GM19240 (cell line): ENCODE data around the gene TUBGCP6.

Experiments
- DNase-seq: peaks from one replicate; pipeline ENCODE4 v3.0.0; 2011; ENCODE audit warnings: low spot score; ENCODE audit not compliant: insufficient read length

The TUBGCP6 gene, protein sequence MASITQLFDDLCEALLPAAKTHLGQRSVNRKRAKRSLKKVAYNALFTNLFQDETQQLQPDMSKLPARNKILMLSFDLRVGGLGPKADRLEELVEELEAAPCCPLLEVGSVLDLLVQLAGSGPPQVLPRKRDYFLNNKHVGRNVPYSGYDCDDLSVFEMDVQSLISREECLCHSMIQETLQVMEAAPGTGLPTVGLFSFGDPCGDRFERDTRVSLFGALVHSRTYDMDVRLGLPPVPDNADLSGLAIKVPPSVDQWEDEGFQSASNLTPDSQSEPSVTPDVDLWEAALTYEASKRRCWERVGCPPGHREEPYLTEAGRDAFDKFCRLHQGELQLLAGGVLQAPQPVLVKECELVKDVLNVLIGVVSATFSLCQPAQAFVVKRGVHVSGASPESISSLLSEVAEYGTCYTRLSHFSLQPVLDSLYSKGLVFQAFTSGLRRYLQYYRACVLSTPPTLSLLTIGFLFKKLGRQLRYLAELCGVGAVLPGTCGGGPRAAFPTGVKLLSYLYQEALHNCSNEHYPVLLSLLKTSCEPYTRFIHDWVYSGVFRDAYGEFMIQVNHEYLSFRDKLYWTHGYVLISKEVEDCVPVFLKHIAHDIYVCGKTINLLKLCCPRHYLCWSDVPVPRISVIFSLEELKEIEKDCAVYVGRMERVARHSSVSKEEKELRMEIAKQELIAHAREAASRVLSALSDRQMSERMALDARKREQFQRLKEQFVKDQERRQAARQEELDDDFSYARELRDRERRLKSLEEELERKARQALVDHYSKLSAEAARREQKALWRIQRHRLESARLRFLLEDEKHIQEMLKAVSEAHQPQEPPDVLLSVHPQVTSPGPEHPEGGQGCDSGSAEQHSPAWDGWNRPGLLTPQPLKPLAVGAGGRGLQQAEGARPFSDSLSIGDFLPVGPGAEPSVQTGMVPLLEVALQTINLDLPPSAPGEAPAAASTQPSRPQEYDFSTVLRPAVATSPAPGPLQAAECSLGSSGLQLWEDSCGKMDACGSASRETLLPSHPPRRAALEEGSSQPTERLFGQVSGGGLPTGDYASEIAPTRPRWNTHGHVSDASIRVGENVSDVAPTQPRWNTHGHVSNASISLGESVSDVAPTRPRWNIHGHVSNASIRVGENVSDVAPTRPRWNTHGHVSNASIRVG (N-terminal part only)

DNA sequence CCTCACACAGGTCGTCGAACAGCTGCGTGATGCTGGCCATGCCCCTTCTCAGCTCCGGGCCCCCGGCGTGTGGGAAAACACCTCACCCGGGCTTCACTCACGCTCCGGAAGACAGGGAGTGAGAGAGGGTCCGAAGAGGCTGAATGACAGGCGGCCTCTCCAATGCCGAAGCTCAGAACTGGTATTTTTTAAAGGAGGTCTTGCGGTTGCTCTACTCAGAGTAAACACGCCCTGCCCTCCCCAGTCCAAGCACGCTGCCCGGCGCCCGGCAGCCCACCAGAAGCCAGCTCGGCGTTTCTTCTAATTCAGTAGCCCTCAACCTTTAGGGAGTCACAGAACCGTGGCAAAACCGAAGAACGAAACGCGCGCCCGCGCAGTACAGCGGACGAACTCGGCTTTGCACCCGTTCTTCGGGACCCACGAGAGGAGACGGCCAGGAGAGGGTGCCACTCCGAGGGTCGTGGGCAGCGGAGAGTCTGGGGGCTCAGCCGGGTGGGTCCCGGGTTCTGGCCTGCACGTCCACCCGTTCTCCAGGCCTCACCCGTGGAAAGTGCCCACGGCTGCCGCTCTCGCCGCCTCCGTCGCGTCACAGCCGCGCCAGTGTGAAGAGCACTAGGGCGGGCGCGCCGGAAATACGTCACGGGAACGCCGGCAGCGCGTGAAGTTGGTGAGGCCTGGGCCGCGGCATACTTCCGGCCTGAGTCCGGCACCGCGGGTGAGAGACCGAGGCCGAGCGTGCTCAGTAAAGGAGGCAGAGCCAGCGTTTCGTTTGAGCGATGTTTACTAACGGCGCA lies at the start of gene TUBGCP6:
TSS of gene TUBGCP6 (minus strand) at position 604 of the 794 bp plus-strand sequence. CDS start at position 40, 564 bp downstream.
- peak; percentile 91 for DNase-seq

DNA sequence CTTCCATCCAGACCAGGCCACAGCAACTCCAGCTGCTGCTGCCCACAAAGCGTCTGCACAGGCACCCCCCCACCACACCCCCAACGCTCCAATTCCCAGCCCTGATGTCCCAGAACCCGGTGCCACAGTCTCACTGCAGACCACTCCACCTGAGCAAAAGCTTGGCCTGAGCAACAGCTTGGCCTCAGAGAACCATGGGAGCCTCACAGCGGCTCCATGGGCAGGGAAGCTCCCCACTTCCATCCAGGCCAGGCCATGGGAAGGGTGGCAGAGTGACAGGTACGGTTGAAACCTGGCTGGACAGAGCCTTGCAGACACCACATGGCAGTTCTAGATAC lies 49.5 kb upstream of the TUBGCP6 start:
- DNase-seq = no peak

DNA sequence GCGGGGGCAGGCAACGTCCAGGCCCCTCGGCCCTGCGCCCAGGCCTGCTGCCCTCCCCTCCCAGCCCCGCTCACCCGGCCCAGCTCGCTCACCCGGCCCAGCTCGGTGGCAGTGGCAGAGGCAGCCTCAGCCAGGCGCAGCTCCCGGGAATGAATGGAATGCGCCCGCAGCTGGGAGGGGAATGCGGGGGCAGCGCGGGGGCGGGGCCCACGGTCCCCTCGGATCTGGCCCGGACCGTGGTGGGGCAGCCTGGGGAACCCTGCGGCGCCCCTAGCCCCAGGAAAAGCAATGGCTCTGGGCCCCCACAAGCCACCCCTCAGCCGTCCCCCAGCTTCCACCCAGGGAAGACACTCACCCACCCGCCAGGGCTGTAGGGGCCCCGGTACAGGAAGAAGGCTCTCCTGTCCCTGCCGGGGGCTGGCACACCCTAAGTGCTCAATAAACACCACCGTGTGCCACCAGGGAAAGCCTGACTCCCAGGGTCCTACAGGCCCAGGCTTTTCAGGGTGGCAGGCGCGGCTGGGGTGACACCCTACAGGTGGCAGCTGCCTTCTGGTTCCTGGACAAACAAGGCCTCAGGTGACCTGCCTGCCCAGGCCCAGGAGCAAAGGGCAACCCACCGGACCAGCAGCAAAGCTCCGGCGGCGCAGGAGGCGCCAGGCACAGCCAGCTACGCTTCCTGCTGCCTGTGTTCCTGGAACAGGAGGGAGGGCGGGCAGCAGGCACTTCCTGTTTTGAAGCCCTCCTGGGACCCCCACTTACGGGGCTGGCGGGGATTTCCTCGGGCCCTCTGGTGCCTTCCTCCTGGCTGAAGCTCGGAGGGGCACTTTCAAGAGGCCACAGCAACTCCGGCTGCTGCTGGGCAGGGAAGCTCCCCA lies 48.9 kb upstream of the TUBGCP6 start:
- DNase-seq = no peak

DNA sequence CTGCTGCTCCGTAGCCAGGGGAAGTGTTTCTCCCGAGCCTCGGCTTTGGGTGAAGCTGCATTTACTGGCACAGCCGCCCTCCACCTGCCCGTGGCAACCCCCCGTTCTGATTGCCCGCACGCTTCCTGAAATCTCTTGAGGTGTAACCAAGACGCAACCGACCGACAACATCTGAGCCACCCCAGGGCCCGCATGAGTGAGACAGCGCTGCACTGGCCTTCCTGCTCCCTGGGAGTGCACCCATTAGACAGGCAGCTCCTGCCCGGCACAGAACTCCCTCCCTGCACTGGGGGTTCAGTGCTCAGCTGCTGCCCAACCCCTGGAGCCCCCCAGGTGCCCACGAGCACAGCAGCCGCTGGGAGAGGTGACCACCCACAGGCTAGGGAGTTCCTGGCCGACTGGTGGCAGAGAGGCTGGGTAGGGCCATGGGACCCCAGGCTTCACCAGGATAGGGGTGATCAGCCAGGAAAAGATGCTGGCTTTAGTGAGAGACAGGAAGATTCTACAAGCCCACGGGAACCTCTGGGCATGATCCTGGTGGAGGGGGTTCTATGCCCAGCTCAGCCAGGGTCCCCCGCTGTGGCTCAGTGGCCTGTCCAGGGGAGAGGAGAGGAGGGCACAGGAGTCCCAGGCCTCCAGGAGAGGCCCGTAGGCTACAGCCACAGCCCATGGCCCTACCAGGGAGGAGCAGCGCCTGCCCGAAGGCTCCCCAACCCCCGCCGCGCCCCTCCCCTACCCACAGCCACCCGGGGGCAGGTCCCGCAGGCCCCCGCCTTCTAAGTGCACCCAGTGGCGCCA lies 48.0 kb upstream of the TUBGCP6 start:
- no peak for DNase-seq

DNA sequence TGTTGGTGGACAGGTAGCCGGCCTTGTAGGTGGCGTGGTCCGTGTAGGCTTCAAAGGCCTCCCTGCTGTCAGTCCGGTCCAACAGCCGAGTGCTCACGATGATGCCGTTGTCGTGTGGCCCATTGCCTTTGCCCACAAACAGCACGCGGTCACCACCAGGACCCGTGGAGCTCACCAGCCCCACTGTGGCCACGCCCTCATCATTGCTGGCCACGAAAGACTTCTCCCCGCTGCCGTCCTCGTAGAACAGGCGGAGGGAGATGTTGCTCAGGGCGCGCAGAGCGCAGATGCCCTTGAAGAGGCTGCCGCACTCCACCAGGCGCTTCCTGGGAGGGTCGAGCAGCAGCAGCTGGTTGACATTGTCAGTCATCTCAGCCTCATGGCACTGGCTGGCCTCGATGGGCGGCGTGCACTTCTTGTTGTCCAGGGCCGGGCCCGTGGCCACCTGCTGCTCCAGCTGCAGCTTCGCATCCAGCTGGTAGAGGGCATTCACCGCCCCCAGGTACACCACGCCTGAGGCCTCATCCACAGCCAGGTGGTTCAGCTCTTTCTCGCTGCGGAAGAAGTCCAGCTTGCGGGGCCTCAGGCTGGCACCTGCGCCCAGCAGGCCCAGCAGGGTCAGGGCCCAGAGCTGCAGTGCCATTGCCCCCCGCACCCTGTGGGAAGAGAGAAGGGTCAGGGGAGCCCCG lies 45.3 kb upstream of the TUBGCP6 start:
- DNase-seq = no peak

DNA sequence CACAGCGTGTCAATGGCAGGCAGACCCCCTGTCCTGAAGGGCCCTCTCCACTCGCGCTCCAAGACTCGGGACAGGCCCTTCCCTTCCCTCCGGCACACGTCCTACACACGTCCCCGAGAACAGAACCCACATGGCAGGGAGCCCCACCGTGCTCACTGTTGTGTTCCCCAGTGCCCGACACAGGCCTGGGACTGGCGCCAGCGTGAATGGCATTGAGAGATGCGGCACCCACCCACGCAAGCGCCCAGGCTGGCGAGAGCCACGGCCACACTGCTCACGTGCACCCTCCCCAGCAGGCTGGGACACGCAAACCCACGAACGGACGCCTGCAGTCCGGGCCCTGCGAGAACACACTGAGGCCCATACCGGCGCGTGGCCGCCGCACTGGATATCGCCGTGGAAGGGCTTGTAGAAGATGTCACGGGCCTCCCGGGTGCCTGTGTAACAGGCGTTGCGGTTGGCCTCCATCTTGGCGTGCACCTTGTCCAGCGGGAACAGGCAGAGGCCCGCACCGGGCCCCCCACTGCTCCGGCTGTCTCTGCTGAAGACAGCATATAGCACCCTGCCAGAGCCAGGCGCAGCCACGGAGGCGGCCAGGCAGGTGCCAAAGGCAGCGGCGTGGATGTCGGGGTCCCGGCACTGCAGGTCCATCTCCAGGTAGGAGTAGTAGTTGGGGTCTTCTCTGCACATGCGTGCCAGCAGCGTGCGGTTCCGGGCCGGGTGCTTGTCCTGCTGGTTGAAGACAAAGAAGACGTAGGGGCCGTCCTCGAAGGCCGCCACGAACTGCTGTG lies 44.5 kb upstream of the TUBGCP6 start:
- DNase-seq = no peak

DNA sequence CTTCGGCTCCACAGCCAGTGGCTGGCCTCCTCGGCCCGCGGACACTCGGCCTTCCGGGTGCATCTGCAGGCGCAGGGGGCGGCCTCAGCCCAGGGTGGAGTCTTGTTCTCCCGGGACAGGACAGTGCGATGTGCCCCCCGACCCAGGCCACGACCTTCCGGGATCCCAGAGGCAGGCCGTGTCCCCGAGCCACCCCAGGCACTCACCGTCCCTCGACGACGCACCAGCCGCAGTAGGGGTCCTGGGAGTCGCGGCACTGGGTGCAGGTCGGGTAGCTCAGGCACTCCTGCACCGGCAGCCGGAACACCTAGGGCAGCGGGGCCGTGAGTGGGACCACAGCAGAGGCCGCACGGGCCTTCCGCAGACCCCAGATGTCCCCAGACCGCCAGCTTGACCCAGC lies 42.9 kb upstream of the TUBGCP6 start:
- no peak for DNase-seq

DNA sequence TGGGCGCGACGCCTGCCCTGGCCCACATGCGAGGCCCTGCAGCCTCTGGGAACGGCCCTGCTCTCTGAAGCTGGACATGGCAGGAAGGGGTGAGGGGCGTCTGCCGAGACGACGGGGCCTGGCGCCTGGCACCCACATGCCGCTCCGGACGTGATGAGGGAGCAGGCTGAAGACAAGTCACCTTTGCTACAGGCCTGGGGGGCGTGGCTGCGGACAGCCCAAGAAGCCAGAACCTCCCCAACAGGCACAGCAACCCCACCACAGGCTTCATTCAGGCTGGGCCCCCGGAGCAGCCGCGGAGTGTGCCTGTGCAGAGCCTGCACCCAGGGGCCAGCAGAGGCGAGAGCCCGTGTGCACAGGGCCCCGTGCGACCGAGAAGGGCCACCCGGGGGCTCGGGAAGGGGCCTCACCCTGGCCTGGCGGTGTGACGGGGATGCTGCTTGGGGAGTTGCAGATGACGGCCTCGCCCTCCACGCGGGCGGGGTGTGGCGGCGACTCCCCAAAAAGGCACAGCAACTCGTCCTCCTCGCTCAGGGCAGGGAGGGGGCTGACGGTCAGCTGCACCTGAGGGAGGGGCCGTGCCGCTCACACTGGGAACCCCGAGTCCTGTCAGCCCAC lies 42.0 kb upstream of the TUBGCP6 start:
- DNase-seq = no peak

DNA sequence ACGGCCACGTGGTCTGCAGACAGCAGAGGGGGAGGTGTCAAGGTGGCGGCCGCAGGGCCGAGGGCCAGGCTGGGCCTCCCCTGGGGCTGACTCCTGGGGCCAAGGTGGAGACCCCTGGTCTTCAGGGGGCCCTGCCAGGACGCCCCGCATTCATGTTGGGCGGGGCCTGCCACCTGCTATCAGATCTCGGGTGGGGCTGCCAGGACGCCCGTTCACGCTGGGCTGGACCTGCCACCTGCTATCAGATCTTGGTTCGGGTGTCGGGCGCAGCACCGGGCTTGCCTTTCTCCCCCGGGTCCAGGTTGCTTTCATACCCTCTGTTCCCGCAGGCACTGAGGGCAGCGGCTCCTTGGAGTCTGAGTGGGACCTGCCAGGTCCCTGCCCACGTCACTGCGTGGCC lies 41.5 kb upstream of the TUBGCP6 start:
- no peak for DNase-seq

DNA sequence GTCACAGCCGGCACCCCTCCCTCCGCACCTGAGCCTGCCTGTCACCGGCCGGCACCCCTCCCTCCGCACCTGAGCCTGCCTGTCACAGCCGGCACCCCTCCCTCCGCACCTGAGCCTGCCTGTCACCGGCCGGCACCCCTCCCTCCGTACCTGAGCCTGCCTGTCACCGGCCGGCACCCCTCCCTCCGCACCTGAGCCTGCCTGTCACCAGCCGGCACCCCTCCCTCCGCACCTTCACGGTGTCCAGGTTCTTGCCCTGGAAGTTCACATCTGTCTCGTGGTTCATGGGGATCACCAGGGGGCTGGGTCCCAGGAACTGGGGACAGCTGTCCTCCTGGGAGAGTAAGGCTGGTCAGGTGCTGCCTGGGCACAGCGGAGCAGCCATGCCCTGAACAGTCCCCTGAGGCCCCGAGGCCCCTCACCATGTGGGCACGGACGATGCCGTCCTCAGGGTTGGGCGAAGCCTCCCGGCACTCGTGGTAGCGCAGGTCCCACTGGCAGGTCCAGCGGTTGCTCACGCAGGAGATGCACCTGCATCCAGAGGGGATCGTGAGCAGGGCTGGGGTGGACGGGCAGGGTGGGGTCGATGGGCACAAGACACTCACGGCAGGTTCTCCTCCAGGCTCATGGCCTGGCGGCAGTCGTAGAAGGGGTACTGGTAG lies 40.9 kb upstream of the TUBGCP6 start:
- DNase-seq = no peak

DNA sequence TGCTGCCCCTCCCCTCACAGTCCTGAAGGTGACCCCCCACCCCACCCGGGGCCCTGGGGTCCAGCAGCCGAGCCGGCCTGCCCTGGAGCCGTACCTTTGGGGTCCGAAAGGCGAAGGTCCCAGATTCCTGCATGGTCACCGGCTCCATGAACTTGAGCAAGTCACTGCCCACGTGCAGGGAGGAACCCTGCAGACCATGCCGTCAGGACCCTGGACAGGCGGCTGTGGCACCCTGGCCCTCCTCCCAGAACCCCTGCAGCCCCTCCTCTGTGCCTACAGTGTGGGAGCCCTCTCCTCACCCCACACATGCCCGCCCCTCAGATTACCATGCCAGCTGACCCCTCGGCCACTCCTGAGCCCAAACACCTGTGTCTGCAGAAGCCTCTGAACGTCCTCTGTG lies 39.7 kb upstream of the TUBGCP6 start:
- DNase-seq = no peak

DNA sequence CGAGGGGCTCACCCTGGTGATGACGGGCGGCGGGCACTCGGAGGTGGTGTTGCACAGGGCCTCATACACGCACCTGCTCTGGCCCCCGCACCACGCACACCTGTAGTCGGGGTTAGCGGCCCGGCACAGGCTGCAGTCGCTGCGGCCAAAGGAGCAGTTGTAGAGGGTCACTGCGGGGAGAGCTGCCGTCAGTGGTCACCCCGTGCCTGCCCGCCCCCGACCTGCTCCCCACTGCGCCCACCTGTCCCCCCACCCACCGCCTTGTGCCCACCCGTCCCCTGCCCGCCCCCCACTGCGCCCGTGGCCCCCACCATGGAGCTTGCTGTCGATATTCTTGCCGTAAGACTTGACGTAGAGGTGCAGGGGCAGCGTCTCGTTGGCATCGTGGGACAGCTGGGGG lies 39.0 kb upstream of the TUBGCP6 start:
- DNase-seq = no peak

DNA sequence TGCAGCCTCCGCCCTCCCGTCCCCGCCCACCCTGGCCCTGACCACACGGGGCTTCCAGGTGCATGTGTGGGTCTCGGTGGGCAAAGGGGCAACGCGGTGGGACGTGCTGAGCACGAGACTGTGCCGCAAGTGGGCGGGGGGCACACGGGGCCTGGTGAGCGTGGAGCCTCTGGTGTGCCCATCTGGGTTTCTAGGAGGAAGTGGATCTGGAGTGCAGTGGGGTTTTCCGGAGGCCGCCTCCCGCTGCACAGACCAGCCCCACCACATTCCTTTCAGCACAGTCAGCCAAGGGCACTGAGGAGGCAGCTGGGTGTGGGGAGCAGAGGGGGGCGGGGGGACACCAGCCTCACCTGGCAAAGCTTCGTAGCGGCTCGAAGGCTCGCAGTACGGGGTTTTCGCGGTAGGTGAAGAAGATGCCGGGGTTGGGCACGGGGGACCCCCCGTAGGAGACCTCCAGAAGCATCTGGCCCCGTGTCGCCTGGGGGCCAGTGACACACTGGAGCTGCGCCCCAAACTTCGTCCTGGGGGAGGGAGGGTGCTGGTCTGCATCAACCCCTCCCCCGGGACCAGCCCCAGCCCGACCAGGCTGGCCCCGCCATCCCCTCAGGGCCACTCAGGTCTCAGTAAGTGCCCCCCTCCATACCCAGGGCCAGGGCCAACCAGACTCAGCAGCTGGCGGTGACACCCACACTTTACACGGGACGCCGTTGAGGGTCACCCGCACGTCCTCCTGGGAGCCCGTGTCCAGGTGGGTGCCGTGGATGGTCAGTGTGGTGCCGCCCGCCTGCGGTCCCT lies 37.7 kb upstream of the TUBGCP6 start:
- no peak for DNase-seq

DNA sequence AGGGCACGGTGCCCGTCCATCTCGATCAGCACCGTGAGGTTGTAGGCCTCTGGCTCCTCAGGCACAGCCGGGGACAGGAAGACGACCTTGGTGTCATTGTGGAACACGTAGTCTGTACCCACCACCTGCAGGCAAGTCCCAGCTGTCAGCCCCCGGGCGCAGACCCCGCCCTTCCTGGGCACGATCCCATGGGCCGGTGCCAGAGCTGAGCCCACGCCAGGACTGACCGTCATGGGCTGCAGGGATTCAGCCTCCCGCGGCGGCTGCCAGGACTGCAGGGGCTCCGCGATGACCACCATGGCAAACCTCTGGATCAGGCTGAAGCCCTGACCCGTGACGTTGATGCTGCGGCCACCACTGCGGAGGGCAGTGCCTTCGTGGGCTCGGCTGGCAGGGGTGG lies 37.1 kb upstream of the TUBGCP6 start:
- DNase-seq = no peak

DNA sequence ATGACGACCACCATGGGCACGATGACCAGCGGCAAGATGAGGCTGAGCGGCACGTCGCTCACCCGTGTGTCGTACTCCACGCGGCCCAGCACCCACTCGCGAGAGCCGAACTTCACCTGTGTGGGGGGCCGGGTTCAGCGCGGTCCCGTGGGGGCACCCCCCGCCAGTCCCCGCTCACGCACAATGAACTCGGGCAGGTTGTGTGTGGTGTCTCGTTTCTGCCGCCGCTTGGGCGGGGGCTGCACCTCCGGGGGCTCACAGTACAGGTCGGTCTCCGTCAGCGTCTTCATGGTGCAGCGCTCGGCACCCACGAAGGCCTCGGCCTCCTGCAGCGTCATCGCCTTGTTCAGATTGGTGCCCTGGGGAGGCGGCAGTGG lies 36.5 kb upstream of the TUBGCP6 start:
- no peak for DNase-seq

DNA sequence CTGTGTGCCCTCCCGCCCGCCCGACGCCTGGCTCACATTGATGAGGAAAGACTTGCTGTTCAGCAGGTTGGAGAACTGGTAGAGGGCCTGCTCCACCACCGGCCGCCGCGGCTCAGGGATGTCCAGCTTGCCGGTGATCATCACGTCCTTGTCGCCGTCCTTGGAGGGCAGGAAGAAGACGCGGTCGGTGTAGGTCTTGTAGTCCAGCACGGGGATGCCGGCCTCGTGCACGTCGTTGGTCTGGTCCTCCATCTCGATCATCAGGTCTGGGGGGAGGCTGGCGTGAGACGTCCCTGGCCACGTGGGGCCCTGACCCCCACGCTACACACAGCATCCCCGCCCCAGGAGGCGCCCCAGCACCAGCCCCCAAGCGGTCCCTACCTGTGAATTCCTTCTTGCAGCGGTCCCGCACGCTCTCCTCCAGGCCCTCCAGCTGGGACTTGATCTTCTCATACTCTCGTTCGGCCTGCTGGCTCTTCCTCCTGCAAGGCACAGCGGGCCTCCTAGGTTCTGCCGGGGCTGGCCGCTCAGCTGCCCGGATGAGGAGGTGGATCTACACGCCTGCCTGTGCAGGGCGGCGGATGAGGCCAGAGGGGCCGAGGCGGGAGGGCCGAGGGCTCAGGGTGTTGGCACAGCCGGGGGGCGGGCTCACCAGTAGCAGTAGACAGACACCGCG lies 36.0 kb upstream of the TUBGCP6 start:
- no peak for DNase-seq
